SHP77 (cell line): Measurements from ENCODE around the gene MET.

Experiments used
- DNase-seq, 2 experiments: peaks; one replicate each; lab custom pipeline; 2025; lab: John Stamatoyannopoulos, UW

Gene MET

GRCh38 chr7:116665332-116665996, 6.5 kb upstream of the MET start:
- no peak for DNase-seq

GRCh38 chr7:116669769-116670168, 2.2 kb upstream of the MET start:
- no peak for DNase-seq

DNA sequence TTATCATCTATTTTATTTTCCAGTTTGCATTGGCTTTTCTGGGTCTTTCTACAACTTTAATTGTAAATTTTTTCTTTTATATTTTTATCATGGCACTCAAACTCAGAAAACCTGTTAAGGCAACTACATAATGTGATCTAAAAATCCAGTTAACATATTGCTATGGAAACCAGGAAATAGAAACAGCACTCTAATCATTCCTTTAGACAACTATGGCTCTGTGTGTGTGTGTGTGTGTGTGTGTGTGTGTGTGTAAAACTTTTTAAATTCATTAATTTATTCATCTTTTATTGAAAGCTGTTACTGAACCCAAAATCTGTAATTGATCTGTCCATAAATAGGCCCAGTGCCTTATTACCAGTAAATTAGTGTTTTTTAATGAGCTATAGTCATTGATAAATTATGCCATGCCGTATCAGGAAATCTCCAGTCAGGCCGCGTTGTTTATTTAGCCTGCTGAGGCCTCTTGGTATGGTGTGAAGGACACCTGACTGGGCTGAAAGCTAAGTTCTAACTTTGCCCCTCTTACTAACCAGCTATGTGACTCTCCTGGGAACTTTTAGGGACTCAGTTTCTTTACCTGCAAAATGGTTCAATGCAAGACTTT, 1.5 kb upstream of the MET start:
- no peak for DNase-seq

GRCh38 chr7:116671111-116671510, 885 bp upstream of the MET start:
- DNase-seq: no peak

DNA sequence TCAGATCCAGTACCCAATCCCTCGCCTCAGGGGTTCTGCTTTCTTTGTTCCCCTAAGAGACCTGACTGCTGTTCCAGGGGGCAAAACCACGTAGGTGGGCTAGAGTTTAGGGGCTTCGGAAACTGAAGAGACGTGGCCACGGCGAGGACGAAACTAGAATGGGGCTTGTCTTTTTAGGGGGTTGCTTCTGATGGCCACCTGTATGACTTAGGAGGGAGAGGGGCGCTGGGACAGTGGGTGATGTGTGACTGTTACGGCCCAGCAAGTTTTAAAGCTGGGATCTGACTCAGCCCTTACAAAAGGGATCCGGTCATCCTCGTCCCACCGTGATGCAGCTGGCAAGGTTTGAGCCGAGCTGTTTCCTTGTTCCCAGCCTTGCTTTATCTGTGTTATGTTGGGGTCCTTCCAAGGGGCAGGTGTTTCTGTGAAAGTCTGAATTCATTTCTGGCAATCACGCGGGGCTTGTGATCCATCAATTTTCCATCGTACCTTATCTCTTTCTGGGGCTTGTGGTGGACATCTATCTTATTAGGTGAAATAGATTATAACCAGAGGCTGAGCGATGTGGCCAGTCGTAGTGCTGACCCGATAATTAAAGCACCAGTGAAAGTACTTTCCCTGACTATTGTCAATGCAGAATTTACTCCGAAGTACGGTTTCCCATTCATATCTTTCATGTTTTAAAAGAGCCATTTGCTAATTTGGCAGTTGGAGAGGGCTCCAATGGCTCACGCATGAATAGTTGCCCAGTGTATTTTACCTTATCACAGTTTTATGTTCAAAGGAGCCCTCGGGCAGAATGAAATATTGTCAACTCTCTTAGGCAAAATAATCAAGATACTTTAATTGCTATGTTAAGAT, 830 bp downstream of the MET start:
- DNase-seq: no peak

DNA sequence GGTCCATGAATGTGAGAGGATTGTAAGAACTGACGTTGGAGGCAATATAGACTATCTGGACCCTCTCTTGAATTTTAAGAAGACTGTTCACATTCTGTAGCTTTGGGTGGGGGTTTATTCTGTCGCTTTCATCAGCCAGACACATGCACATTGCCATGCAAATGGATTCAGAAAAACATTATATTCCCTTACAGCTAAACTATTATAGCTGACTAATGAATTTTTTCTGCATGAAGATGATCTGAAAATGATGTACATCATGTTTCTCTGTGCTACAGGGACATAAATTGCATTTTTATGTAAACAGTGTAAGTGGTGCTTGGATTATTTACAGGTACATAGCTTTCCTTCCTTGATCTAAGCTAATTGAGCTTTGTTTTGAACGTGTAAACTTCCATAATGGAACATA, 1.5 kb downstream of the MET start:
- DNase-seq: no peak

DNA sequence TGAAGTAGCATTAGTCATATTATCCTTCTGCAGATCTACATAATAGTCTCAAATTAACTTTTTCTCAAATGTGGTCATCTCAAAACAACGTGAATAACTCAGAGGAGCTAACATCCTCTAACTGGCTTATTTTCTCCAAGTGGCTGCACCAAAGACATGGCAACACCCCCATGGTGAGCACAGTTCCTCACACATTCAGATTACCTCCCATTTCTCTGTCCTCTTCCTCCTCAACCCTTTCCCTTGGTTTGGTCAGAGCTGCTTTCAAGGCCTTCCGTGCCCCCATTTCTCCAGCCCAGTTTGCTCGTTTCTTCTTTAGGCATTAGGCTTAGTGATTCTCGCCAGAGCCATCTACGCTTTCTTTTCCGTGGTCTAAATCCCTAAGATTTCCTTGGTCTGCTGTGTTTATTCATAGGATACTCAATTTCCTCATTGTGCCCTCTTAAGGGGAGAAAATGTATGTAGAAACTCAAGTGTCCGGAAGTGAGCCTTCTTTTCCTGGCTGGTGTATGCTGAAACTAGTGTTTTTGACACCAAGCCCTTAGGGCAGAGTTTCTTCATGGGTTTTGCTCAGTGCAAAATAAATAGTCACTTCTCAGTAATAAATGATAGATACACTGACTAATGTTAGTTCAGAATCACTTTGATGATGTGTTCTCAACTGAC, 2.6 kb downstream of the MET start:
- DNase-seq: no peak

DNA sequence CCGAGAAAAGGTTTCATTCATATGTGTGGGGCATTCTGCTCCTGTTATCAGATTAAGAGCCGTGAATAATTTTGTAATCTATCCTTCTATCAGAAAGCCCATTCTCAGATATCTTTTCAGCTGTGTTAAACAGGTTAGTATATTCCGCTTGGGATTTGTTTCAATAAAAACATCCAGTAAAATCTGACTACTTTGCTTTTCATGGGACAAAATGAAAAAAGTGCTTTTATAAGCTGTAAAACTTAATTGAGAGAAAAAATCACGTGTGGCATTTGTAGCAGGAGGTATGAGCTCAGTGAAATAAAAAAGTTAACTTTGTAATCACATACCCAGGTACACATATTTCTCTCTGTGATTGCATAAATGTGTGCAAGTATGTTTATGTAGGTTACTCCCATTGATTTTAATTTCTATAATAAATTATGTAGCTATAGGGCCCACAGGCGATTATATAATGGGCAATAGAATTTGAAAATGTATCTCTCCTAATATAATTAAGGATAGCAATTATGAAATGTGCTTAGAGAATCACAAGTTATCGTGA, 3.9 kb downstream of the MET start:
- no peak for DNase-seq

DNA sequence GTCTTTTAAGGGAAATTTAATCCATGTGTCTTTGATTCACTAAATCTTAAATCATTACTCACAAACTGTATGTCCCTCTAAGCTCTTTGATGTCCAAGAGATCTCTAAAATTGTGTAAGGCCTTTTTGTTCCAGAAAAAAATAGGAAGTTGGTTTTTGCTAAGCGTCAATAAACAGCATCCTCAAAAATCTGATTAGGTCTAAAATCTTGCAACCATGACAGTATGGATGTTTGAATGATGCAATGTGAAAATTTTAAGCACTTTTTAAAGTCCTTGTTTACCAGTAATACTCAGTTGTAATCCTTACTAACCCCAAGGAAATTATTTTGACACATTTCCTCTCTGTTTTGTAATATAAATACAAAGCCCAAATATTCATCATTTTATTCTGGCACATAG, 6.8 kb downstream of the MET start:
- DNase-seq: no peak

- DNase-seq: no peak
These were observed 7.5 kb downstream of the MET start for GRCh38 chr7:116679500-116679899.

GRCh38 chr7:116683786-116684185, 11.8 kb downstream of the MET start:
- no peak for DNase-seq

DNA sequence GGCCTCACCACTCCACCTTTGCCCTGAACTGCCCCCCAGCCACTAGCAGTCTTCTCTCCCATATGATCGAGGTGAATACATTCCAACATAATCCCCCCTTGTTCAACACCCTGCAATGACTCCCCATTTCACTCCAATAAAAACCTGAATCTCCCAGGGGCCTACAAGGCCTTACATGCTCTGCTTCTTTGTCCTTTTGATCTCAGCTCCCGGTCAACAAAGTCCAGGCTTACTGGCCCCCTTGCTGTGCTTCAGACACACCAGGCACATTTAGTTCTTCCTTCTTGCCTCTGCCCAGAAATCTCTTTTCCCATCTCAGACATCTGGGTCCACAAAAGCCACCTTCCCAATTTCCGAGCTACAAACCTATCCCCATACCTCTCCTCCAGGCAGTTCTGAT, 14.0 kb downstream of the MET start:
- no peak for DNase-seq

DNA sequence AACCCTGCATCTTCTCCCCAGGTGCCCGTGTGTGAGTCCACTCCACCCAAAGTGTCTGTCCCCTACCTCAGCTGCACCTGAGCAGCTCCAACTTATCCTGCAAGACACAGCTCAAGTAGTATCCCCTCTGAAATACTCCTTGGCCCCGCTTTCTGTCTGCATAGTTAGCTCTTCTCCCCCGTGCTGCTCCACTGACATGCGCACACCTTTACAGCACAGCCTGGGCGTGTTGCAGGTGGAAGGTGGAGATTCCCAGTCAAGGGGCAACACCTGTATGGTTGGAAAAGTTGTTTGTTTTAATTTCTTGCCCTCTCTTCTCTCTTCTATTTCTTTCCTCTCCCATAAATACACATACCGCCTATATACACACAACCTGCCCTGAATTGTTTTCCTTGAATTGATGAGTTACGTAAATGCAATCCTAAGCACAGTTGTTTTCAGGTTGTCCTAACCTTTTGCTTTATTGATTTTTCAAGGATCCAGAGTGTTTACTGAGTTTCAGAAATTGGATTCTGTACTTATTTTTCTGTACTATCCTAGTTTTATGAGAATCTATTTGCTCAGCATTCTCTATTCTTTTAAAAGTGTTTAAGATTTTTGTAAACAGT, 14.9 kb downstream of the MET start:
- DNase-seq: no peak

DNA sequence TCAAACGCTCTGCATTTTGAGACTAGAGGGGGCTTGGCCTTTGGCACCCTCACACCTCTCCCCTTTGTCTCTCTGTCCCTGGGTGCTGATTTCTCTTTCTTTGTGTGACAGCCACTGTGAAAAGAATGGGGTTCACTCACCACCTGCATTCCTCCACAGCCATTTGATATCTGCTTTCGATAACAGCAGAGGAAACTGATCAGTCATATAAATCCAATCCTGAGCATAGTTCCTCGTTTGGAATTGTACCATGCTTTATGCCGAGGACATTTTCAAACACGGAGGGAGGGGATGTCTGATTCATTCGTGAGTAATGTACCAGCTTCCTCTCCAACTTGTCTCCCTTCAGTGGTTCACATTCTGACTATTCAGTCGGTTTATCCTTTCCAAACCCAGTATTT, 15.8 kb downstream of the MET start:
- DNase-seq: no peak

DNA sequence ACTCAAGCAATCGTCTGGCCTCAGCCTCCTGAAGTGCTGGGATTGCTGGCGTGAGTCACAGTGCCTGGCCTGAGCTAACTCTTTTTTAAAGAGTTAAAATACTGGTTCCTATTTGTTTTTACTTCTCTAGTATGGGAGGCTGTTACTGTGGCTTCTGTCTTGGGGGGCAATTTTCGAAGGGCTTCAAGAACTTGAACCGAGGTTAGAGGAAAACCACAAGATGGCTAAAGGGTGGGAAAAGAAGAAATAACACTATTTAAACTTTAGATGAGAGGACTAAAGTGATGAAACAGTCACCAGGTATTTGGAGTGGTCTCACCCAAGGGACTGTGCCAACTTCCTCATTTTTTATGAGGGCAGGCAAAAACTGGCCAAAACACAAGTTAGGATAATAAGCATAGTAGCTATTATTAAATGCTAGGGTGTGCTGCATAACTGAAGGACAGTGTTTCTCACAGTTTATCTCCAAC, 17.8 kb downstream of the MET start:
- no peak for DNase-seq

DNA sequence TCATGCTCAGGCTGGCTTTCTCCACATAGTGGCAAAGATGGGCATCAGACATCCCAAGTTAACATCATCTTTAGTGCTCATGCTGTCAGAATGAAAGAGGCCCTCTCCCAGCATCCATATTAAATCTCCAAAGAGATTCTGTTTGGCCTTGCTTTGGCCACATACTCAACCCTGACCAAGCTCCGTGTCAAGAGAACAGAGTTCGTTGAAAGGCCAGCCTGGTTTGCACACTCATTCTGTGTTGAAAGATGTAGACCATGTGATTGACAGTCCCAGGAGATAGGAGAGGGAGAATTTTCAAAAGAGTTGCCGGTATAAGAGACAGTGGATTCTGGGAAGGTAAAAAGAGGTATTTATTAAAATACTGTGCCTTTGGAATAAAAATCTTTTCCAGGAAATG, 19.7 kb downstream of the MET start:
- DNase-seq: no peak

DNA sequence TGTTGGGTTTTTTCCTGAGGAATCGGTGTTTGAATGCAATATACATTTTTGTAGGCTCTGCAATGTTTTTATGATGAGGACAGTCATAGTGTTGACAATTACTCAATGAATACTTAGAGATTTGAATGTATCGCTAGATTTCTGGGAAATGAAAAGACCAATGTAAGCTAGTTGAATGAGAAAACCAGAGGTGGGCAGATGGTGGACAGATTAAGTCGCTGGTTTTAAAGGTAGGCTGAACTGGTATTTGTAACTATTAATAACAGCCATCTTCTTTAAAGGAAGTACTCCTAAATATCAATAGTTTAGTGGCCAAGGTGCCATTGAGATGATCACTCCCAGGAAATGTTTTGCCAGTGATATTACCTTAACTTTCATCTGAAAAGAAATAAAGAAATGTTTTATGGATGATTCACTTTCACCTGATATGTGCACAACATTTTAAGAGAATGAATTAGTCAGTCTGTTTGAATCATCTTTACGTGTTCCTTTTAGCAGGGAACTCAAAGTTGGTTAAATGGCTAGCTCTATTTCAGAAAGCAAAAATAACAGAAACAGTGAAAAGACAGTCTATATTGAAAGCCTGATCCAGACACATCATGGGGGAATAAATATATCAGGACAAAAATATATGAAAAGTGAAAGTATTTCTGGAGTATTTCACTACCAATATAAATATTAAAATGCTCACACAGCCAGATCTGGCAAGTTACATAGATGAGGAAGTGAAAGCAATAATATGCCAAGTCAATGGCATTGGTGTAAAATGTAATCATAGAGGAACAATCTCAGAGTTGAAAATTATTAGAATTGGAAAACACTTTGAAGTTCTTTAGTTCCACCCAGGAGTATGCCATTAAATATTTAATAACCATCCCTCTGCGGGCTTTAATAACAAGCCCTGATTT, 20.7 kb downstream of the MET start:
- no peak for DNase-seq

DNA sequence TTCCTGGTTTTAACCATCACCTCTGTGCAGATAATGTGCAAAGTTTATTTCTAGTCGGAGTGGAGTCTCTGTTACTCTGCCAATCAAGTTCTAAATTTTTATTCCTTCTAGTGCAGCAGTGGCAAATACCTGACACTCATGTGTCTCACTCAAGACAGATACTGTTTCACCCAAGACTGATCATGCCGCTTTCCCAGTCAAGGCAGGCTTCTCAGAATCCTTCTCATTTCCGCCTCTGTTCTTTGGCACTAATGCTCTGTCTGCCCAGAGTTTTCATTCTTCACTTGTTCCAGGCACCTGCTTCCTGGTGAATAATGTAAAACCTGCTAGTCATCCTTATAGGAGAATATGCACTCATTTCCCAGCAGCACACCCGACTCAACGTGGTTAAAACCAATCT, 24.7 kb downstream of the MET start:
- no peak for DNase-seq

GRCh38 chr7:116697152-116697551, 25.2 kb downstream of the MET start:
- no peak for DNase-seq

DNA sequence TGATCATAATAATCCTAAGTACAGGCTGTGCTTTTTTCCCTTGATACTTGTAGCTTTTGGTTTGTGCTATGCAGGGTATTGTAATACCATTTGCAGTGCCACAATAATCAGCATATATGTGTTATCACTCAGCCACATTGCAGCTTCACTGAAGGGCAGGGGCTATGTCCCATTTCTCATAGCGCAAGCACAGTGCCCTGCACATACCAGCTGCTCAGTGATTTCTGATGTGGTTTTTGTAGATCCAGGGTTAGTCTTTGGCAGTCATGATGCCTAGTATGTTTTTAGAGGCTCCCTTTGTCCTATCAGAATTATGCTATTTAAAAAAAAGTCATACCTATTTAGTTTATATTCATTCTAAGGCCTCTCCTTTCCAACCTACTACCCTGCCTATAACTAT, 25.8 kb downstream of the MET start:
- no peak for DNase-seq

DNA sequence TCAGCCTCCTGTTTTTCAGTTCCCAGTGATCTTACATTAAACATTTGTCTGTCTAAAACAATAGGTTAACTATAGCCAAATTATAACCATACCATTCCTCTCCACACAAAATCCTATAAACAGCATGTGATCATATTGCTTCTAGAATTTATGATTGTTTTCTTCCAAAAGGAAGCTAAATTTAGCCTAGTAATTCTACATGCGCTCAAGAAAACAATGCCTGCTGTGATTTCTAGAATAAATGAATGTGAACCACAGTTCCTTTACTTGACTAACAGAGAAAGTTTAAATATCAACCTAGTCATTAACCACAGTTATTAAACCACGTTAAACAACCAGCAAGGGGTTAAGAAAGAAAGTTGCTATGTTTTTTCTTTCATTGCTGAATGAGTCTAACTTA, 26.4 kb downstream of the MET start:
- DNase-seq: no peak
